Embryonic facial prominence (tissue), 1 donor: ENCODE data around the gene KCP.

Source experiments
- DNase-seq: peaks from one replicate; pipeline ENCODE4 v3.0.0-alpha.2; 2016; ENCODE audit errors: extremely low spot score

KCP gene

DNA sequence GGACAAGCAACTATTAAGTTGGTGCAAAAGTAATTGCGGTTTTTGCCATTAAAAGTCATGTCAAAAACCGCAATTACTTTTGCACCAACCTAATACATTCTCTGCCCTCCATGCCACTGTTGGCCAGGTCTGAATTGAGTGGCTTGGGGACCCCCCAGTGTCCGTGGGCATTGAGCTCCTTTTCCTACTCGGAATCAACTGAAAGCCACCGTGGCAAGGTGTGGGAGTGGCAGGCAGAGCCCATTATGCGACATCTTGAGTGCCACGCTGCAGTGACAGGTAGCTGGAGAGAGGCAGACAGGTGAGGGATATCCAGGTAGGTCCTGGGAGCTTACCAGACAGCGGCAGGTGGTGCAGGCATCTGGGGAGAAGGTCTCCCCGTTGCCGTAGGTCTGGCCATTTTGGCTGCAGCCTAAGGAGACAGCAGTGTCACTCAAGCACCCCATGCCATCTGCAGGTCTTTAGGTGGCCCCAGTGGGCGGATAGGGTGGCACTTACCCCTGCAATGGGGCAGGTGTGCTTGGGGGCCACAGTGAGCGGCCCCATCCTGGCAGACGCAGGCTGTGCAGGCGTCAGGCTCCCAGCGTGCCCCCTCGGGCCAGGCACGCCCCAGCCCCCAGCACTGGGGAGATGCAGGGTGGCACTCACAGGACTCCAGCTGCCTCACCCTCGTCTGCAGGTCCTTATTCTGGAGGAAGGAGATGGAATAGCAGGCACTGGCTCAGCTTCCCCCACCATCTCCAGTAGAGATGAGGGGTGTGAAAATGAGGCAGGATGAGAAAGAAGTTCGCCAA lies 3.5 kb downstream of the KCP start:
- no peak for DNase-seq

DNA sequence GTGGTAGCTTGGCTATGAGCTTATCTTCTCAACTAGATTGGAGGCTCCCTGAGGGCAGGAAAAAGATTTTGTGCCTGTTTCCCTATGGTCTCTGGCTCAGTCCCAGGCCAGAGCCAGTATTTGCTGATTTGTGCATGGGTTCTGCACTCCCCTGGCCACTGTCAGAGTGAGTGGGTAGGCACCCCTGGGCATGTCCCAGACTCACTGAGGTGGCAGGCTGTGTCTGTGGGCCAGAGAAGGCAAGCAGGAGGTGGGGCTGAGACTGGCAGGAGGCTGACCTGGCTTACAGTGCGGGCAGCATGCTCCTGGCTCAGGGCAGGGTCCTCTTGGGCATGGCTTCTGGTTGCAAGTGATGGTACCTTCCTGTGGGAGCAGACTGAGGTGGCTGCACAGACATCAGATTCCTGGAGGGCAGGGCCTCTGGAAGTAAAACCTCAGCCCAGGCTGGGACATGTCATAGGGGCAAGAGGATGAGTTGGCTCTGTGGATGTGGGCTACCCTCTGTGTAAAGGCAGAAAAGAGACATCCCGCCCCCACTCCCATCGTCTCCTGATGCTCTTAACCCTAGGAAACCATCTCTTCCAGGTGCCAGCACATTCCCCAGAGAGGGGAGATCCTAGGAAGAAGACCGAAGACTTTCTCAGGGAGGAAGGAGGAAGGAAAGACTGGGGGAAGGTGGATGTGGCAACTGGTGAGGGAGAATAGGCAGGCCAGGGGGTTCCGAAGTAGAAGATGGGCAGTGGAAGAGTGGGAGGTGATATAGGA lies 4.3 kb downstream of the KCP start:
- no peak for DNase-seq

DNA sequence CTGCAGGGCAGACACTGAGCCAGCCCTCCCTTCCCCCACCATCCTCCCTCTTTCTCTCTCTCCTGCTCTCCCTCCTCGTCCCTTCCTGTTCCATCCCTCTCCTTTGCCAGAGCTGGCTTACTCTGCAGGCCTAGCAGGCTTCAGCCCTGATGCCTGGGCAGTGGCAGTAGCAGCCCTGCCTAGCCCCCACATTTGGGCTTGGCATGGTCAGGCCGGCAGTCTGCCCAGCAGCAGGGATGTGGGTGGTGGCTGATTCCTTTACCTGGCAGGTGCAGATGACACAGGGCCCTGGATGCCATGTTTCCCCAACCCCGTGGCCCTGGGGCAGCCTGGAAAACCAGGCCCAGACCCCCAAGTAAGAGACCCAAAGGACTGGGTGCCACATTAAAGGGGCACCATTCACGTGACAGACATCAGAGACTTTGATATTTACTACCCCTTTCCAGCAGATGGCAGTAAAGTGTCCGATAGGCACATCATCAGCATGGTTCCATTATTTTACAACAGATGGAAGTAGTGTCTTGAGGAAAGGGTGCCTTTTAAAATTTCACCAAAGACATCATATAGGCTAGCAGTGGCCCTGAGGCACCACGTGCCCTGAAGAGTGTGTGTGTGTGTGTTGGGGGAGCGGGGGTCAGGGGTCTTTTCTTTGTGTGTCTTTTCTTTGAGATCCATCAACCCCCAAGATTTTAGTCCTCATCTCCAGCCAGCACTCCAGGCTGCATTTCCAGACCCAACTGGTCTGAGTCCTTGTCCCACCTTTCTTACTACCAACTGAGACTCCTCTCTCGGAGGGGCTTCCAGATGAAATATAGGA lies 5.9 kb downstream of the KCP start:
- no peak for DNase-seq

DNA sequence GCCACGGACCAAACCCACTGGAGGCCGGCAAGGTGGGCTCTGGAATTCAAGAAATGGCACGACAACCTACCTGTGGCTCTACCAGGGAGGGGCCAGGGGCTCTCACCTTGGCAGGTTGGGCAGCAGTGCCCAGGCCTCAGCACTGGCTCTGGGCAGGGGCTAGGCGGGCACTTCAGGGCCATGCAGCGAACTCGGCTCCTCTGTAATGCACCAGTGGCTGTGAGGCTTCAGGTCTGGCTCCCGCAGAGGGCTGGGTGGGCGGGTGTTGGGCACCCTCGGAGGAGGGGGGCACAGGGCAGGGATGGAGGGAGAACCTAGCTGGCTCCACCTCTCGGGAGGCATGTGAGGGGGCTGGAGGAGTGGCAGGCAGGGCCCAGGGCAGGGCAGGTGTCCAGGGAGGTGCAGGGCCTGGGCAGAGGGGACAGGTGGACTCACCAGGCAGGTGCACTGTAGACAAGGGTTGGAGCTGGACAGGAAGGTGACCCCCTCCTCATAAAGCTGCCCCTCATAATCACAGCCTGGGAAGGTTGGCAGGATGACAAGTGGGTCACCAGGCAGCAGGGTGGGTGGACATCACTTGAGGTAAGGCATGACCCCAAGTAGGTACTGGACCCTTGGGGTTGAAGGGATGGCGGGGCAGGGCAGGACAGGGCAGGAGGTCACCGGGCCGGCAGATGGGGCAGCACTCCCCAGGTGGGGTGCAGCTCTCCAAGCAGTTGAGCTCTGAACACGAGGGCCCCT lies 6.7 kb downstream of the KCP start:
- DNase-seq: no peak

DNA sequence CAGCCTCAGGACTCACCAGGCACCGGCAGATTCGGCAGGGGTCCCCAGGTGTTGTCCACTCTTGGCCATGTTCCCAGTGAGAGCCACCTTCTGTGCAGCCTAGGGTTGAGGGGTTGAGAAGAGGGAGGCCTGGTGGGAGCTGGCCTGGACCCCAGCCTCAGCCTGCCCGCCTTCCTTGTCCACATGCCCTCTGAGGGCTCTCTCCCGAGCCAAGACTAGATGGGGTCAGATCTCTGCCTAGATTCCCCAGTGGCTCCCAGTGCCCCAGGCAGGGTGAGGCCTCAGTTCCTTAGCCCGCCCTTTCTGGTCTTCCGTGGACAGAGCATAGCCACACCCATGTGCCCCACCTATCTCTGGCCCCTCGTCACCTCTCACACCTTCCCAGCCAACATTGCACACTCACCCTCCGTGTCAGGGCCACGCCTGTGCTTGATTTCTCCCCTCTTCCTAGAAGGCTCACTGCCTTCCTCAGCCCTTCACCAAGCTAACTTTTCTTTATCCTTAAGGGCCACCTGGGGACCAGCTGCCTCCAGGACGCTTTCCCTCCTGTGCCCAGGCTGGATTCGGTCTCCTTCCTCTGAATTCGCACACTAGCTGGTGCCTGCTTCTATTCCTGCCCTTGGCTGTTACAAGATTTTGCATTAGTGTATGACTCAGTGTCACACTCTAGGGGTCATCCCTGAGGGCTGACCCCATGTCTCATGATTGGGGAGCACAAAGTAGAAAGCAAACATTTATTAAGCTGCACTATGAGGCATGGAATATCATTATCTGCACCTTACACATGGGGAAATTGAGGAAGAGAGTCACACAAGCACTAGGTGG lies 7.5 kb downstream of the KCP start:
- DNase-seq: no peak

DNA sequence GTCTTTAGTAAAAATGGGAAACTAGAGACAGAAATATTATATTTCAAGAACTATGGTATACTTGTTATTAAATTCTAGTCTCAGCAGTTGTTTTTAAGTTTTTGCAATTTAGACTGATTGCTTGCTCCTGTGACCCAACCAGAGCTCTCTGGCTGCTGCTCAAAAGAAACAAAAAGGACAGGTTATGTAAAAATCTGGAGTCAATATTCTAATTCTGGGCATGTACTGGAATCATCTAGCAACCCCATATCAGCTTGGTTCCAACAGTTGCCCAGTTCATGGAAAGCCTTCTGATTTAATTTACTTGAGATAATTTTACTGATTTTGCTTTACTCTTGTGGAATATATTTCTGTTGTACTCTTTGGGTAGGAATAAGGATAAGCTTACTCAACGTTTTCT lies 10.3 kb downstream of the KCP start:
- no peak for DNase-seq

DNA sequence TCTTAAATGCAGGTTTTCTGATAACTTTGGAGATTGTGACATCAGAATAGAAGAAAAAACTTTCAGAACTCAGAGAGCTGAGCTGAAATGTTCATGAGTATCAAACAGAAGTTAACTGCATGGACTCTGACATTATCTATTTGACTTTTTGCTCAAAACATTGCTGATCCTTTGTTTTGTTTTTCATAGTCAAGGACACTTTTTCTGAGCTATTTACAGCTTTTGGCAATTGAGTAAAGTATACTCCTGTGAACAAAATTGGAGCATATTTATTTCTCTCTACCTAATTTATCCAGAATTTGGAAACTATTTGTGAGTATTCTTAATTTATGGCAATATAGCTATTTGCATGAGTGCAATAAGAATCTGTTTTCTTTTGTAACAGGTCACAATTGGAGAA lies 11.1 kb downstream of the KCP start:
- DNase-seq: no peak

DNA sequence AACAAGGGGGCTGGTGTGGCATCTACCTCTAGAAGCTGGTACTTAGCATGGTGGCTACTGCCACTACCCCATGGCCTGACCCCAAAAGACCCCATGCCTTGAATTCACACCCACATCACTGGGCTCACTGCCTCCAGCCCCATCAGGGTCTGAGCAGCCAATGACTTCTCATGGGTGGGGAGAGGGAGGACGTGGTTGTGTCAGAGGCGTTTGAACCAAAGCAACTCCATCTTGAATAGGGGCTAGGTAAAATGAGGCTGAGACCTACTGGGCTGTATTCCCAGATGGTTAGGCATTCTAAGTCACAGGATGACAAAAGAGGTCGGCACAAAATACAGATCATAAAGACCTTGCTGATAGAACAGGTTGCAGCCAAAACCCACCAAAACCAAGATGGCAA lies 15.2 kb downstream of the KCP start:
- no peak for DNase-seq

DNA sequence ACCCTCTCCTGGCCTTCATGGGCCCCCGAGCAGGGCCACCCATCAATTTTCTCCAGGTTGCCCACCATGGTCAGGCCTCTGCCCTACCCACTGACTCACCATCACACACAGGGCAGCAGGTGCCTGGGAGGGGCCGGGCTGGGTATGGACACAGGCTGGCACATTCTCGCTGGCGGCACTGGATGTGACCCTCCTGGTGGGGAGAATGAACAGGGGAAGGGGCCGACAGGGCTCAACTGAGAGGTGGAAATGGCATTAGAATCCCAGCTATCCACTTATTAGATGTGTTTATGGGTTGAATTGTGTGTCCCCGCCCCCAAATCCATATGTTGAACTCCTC lies 16.4 kb downstream of the KCP start:
- DNase-seq: no peak

DNA sequence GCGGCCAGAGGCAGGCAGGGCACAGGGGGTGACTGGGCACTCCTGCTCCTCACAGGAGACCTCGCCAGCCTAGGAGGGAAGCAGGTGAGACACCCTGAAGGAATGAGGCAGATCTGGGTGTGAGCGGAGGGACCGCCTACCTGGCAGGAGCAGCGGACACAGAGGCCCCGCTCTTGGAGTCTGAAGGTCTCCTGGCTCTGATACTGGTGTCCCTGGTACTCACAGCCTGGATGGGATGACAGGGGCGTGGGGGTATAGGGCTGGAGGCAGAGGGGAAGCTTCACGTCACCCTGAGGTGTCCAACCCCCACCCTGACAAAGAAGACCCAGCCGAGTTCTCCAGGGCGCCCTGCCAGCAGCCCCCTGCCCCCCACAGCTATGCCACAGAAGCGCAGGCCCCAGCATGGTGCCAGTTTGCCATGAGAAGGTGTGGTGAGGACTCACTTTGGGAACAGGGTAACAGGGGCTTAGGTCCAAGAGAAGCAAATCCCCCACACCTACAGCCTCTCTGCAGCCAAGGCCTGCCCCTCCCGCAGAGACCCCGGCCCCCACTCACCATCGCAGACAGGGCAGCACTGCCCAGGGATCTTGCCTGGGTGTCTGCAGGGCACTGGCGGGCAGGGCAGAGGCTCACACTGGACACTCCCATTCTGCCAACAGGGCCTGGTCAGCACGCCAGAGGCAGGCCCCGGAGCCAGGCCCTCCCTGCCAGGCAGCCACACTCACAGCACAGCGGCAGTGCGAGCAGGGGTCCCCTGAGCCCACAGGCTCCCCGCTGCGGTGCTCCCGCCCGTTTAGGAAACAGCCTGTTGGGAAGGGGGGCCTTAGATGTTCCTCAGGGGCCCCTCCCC lies 17.0 kb downstream of the KCP start:
- no peak for DNase-seq

DNA sequence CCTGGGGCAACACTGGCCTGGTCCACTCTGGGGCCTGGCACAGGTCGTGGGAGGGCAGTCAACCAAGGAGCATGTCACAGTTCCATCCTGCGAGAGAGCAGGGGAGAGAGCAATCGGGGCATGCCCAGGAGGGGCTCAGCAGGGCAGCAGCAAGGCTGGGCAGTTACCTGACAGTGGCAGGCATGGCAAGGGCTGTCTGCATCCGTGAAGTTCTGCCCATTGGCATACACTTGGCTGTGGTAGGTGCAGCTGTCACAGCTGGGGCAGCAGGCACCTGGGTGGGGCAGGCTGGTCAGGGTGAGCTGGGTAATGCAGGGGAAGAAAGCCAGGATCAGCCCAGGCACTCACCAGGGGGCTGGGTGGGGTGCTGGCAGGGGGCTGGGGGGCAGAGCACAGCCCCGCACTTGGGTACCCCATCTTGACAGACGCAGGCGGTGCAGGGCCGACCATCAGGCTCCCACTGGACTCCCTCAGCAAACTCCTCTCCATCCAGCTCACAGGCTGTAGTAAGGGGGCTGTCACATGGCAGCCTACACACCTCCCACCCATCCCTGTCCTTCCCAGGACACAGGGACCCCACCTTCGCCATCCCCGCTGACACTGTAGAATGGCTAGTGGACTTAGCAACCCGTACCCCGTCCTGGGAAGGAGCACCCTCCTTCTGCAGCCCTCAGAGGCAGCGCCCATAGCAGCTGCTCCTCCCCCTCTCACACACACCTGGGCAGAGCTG lies 17.8 kb downstream of the KCP start:
- DNase-seq: no peak

DNA sequence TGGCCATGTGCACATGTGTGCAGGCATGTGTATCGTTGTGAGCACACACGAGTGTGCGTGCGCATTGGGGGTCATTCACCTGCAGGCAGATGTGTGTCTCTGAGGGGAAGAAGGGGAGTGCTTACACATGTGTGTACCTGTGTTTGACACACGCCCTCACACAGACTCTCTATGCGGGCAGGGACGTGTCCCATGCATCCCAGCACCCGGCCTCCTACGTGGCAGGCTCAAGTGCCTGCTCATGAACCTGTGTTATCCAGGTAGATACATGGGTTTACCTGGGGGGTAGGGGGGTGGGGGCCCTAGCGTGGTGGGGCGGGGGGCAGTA lies 18.6 kb downstream of the KCP start:
- DNase-seq: no peak

DNA sequence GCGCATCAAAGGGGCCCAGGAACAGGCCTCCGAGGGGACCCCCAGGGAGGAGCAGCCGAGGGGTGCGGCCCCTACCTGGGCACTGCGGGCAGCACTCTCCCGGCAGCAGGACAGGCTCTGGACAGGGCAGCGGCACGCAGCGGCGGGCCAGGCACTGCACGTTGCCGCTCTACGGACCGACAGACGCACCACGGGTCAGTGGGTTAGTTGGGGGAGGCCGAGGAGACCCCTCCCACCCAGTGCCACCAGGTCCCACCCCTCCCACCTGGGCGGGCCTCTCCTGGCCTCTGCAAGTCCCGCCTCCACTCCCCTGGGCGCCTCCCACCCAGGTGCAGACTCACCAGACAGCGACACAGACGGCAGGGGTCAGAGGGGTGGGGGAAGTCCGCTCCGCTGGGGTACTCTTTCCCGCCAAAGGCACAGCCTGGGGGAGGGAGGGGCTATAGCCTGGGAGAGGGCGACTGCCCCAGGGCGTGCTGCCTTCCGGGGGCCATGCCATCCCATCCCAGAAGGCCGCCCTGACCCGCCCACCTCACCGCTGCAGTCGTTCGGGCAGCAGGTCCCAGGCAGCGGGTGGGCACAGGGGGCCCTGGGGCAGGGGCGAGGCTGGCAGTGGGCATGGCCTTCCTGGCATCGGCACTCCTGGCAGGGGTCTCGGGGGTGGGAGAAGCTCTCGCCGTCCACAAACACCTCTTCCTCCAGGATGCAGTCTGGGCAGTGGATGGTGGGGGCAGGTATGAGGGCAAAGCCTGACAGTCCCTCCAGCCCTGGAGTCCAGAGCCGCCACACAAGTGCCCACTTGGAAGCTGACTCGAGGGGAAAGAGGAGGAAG lies 19.2 kb downstream of the KCP start:
- no peak for DNase-seq

DNA sequence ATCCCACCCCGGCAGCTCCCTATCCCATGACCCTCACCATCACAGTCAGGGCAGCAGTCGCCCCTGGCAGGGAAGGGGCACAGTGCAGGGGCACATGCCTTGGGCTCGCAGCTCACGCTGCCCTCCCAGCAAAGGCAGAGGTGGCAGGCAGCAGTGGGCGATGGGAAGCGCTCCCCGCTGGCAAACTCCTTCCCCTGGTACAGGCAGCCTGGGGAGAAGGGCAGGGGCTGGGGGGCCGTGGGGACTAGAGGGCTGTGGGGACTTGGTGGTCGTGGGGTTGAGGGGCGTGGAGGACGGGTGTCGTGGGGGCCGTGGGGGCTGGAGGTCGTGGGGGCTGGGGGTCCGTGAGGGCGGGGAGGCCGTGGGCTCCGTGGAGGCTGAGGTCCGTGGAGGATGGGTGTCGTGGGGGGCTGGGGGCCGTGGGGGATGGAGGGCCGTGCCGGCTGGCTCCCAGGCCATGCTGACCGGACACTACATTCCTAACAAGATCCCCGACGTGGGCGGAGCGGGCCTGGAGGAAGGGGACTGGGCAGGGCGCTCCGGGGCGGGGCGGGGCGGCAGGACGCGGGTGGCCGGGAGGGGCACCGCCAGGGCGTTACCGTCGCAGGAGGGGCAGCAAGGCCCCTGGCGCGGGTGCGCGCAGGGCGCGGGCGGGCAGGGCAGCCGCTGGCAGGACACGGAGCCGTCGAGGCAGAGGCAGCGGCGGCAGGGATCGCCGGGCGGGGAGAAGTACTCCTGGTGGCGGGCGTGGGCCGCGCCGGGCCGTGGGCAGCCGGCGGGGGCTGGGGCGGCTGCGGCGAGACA lies 20.0 kb downstream of the KCP start:
- DNase-seq: no peak

DNA sequence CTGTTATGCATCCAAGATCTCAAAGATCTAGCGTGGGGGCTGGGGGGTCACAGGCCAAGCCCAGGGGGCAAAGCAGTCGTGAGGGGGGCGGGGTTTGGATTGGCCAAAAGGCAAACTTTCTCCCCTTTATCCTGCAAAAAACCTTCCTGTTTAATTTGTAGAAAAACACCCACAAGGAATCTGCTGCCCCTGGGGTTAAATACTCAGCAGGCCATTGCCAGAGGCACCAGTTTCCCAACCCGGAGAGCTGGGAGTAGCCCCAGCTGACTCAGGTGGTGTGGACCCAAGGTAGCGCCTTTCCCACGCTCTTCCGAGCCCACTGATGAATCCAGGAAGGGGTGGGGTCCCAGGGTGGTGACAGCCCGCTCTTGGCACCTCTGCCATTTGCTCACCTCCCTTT lies 21.4 kb downstream of the KCP start:
- no peak for DNase-seq

DNA sequence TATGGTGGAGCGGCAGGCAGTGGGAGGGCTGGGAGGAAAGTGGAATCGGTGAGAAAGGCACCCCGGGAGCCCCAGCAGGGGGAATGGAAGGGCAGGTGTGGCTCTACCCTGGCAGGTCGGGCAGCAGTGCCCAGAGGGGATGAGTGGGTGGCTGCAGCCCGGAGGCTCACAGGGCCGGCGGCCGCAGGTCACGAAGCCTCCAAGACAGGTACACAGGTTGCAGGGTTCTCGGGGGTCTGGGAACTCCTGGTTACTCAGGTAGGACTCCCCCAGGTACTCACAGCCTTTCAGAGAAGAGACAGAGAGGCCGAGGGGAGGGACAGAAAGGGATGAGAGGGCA lies 21.8 kb downstream of the KCP start:
- no peak for DNase-seq

DNA sequence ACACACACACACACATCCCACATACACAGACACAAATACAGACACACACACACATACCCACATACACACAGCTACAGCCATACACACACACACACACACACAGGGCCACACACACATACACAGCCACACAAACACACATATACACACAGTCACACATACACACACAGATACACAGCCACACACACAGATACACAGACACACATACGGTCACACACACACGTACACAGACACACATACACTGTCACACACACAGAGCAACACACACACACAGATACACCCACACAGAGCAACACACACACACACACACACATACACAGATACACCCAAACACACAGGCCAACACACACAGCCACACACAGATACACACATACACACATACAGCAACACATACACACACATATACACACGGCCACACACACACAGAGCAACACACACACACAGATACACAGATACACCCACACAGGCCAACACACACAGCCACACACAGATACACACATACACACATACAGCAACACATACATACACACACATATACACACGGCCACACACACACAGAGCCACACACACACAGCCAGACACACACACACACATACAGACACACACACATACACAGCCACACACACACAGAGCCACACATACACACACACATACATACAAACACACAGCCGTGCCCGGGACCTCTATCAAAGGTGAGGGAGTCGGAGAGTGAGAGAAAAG lies 22.3 kb downstream of the KCP start:
- DNase-seq: no peak
